Fibroblast of villous mesenchyme (primary cell): ENCODE data around the gene ARHGDIA. TPM values are rescaled to one million over a fixed set of nuclear protein-coding genes. Genes with fewer than 3 reads are reported as not detected.

ENCODE experiments used
- DNase-seq: peaks from one replicate; pipeline ENCODE4 v3.0.0-alpha.2; 2010; ENCODE audit warnings: low read depth
- H3K4me3 ChIP-seq: 2 replicates; pipeline ENCODE4 v1.5.1; 2011; ENCODE audit warnings: low read depth, mild to moderate bottlenecking, low read length
- CTCF ChIP-seq: IDR thresholded peaks from 2 replicates; pipeline ENCODE4 v1.5.1; 2012; ENCODE audit warnings: low read depth, mild to moderate bottlenecking, low read length; ENCODE audit not compliant: insufficient read depth
- total RNA-seq: library from RNA; depleted of rRNA; stranded (reverse); fragments of >200 nt; gene quantifications from 2 replicates; pipeline ENCODE4 v1.2.3, GENCODE V29; 2012

ARHGDIA gene
- total RNA-seq, 1 donor = 106 TPM

- DNase-seq = peak; percentile 73
Observed at GRCh38 chr17:81867170-81867990, 3.8 kb downstream of the ARHGDIA start.

GRCh38 chr17:81866440-81867169, 4.5 kb downstream of the ARHGDIA start:
- DNase-seq = peak; percentile 55
- TF ChIP-seq CTCF = no peak
- H3K4me3 ChIP-seq = no peak overlapping the region

More at GRCh38 chr17:81867170-81867990, 3.8 kb downstream of the ARHGDIA start:
- no peak overlapping the region for H3K4me3 ChIP-seq
- no peak for TF ChIP-seq CTCF

- H3K4me3 ChIP-seq = no peak overlapping the region
- DNase-seq = peak; percentile 87
- TF ChIP-seq CTCF = no peak
Observed at GRCh38 chr17:81865733-81866439, 5.3 kb downstream of the ARHGDIA start.

GRCh38 chr17:81865358-81865732, 5.8 kb downstream of the ARHGDIA start:
- DNase-seq = no peak
- TF ChIP-seq CTCF = no peak
- H3K4me3 ChIP-seq = no peak overlapping the region

- no peak for DNase-seq
- H3K4me3 ChIP-seq = no peak overlapping the region
- TF ChIP-seq CTCF = no peak
Observed at GRCh38 chr17:81863833-81864768, 7.0 kb downstream of the ARHGDIA start.
